Right atrium auricular region (tissue), 2 donors: Measurements from ENCODE around the gene ACSM3. TPM values are rescaled to one million over a fixed set of nuclear protein-coding genes. Genes with fewer than 3 reads are reported as not detected.

Source experiments
- DNase-seq: peaks from one replicate; pipeline ENCODE4 v3.0.0-alpha.2; 2019; ENCODE audit warnings: low spot score
- H3K27ac ChIP-seq, 2 donors: fragments of 200-600 bp; sonication (generic); 1 replicate in 1 of 2; 2 replicates in 1 of 2; pipeline ENCODE4 v1.5.1; 2016 to 2019
- H3K27me3 ChIP-seq, 2 donors: fragments of 200-600 bp; sonication (generic); one replicate each; pipeline versions ENCODE4 v1.5.1 to v1.6.0; 2017 to 2019
- H3K36me3 ChIP-seq: fragments of 200-600 bp; sonication (generic); one replicate; pipeline ENCODE4 v1.5.1; 2016
- H3K4me1 ChIP-seq, 2 donors: fragments of 200-600 bp; sonication (generic); one replicate each; pipeline versions ENCODE4 v1.5.1 to v1.6.0; 2017 to 2019
- H3K4me3 ChIP-seq, 2 donors: fragments of 200-600 bp; sonication (generic); 1 replicate in 1 of 2; 2 replicates in 1 of 2; pipeline ENCODE4 v1.5.1; 2017 to 2019; ENCODE audit warnings: mild to moderate bottlenecking in 1 of 2, moderate library complexity in 1 of 2
- H3K9me3 ChIP-seq, 2 donors: fragments of 200-600 bp; sonication (generic); one replicate each; pipeline ENCODE4 v1.5.1; 2019
- total RNA-seq, 2 donors: library from RNA; depleted of rRNA; stranded (reverse); fragments of >200 nt; gene quantifications; one replicate each; pipeline ENCODE4 v1.1.0, GENCODE V29; 2016
- TF ChIP-seq, protein P1 (sequence below), 2 donors: fragments of 200-600 bp; sonication (generic); IDR thresholded peaks; one replicate each; pipeline ENCODE4 v1.5.1; 2019; ENCODE audit warnings: antibody characterized with exemption in 2 of 2

ACSM3 gene
- total RNA-seq, 2 donors from 2014 or later = 15.8 to 27.0 TPM

DNA sequence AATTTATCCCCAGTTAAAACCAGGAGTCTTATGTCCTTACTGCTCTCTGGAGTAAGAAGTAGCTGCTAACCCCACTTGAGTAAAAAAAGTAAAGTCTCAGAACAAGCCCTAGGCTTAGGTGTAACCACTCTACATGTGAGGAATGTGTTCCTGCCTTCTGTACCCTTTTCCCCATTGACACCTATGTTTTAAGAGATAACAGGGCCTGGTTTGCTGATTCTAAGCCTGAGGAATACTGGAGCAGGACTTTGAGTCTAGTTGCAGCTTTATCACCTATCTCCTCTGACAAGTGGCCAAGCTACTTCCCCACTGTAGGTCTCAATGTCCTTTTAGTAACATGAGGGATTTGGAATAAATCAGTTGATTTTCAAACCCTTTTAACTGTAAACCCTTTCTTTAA lies 82.7 kb downstream of the ACSM3 start:
- Histone ChIP-seq H3K4me3 (no peak overlapping the region), H3K27me3 (no peaks in the 10 kb centered on the region), H3K36me3 (no peaks in the 10 kb centered on the region), H3K4me1 (peaks cover 0 to 21% of the 10 kb centered on the region in 2 donors), H3K9me3 (no peaks in the 10 kb centered on the region), H3K27ac (no peak overlapping the region)
- TF ChIP-seq, protein P1, sequence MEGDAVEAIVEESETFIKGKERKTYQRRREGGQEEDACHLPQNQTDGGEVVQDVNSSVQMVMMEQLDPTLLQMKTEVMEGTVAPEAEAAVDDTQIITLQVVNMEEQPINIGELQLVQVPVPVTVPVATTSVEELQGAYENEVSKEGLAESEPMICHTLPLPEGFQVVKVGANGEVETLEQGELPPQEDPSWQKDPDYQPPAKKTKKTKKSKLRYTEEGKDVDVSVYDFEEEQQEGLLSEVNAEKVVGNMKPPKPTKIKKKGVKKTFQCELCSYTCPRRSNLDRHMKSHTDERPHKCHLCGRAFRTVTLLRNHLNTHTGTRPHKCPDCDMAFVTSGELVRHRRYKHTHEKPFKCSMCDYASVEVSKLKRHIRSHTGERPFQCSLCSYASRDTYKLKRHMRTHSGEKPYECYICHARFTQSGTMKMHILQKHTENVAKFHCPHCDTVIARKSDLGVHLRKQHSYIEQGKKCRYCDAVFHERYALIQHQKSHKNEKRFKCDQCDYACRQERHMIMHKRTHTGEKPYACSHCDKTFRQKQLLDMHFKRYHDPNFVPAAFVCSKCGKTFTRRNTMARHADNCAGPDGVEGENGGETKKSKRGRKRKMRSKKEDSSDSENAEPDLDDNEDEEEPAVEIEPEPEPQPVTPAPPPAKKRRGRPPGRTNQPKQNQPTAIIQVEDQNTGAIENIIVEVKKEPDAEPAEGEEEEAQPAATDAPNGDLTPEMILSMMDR (IDR thresholded peaks at IDR 0.05) = no peak
- DNase-seq = no peak

Other genes with a start within 250 kb of the ACSM3 start
- not detected for gene ACSM2B, start 187.6 kb upstream of the ACSM3 start, total RNA-seq
- gene ACSM1, start 66.3 kb upstream of the ACSM3 start, total RNA-seq = 1 to 10 TPM in 1 of 2 donors, under 1 TPM in 1; 0.71 to 1.5 TPM
- gene THUMPD1, start 22.2 kb upstream of the ACSM3 start, total RNA-seq = 10 to 100 TPM; 24.3 to 26.0 TPM
- gene ERI2, start 42.5 kb downstream of the ACSM3 start, total RNA-seq = 1 to 10 TPM; 4.9 to 8.0 TPM
- 1 to 10 TPM in 1 of 2 donors, under 1 TPM in 1; 0.98 to 5.2 TPM for gene REXO5, start 42.5 kb downstream of the ACSM3 start, total RNA-seq
- 10 to 100 TPM in 1 of 2 donors, 1 to 10 TPM in 1; 10.0 to 13.4 TPM for gene DCUN1D3, start 136.3 kb downstream of the ACSM3 start, total RNA-seq
- 10 to 100 TPM; 54.2 to 58.7 TPM for gene LYRM1, start 136.8 kb downstream of the ACSM3 start, total RNA-seq